Activated T-cell treated with anti-CD3 and anti-CD28 coated beads, Interleukin-2, amount 50 U/mL, for 72 hours (primary cell): ENCODE measurements around the gene KIAA1217. TPM values are rescaled to one million over a fixed set of nuclear protein-coding genes. Genes with fewer than 3 reads are reported as not detected.

Source experiments
- ATAC-seq, 2 donors: fragments of 150-1000 bp; cut with Tn5 transposase; replicated peaks in 1 of 2; 2 replicates each; pipeline ENCODE4 v1.10.0; 2021; ENCODE audit warnings: moderate library complexity in 2 of 2, mild to moderate bottlenecking in 1 of 2
- DNase-seq, 2 donors: peaks; one replicate each; pipeline ENCODE4 v3.0.0; 2021 to 2022; ENCODE audit warnings: mixed read lengths in 1 of 2
- H3K27ac Mint-ChIP-seq: one replicate; pipeline ENCODE4 v1.8.0; 2022; ENCODE audit warnings: mild to moderate bottlenecking, moderate library complexity, mixed read lengths
- H3K27me3 Mint-ChIP-seq: one replicate; pipeline ENCODE4 v1.8.0; 2022; ENCODE audit warnings: low read depth, mixed read lengths
- H3K36me3 Mint-ChIP-seq, 2 donors: one replicate each; pipeline ENCODE4 v1.8.0; 2022; ENCODE audit warnings: mixed read lengths in 2 of 2, mild to moderate bottlenecking in 1 of 2; ENCODE audit not compliant: insufficient read depth in 2 of 2
- H3K4me1 Mint-ChIP-seq: one replicate; pipeline ENCODE4 v1.8.0; 2022; ENCODE audit warnings: low read depth, mixed read lengths
- H3K4me3 Mint-ChIP-seq, 2 donors: one replicate each; pipeline ENCODE4 v1.8.0; 2022; ENCODE audit warnings: mild to moderate bottlenecking in 2 of 2, mixed read lengths in 2 of 2, moderate library complexity in 2 of 2
- H3K9me3 Mint-ChIP-seq, 2 donors: one replicate each; pipeline ENCODE4 v1.8.0; 2022; ENCODE audit warnings: mixed read lengths in 2 of 2
- total RNA-seq, 2 donors: library from RNA; stranded (reverse); gene quantifications; one replicate each; pipeline ENCODE4 v1.2.3, GENCODE V29; 2022

The KIAA1217 gene
- total RNA-seq, 2 donors from 2014 or later = 0.60 to 0.84 TPM

GRCh38 chr10:24257588-24257987, 48.6 kb downstream of the KIAA1217 start:
- no peaks in the 10 kb centered on the region for H3K4me1 Mint-ChIP-seq
- no peak for DNase-seq
- H3K27me3 Mint-ChIP-seq = no peaks in the 10 kb centered on the region
- no peaks in the 10 kb centered on the region for H3K36me3 Mint-ChIP-seq
- no peaks in the 10 kb centered on the region for H3K9me3 Mint-ChIP-seq
- ATAC-seq = no peak
- H3K4me3 Mint-ChIP-seq = no peak overlapping the region
- no peak overlapping the region for H3K27ac Mint-ChIP-seq

GRCh38 chr10:24259365-24260130, 50.6 kb downstream of the KIAA1217 start:
- H3K9me3 Mint-ChIP-seq = no peaks in the 10 kb centered on the region
- no peaks in the 10 kb centered on the region for H3K36me3 Mint-ChIP-seq
- H3K4me3 Mint-ChIP-seq = no peak overlapping the region
- ATAC-seq = no peak
- no peak overlapping the region for H3K27ac Mint-ChIP-seq
- H3K4me1 Mint-ChIP-seq = no peaks in the 10 kb centered on the region
- H3K27me3 Mint-ChIP-seq = no peaks in the 10 kb centered on the region
- DNase-seq = no peak

- H3K27me3 Mint-ChIP-seq = peaks cover 7% of the 10 kb centered on the region
- no peak overlapping the region for H3K27ac Mint-ChIP-seq
- ATAC-seq (no peak), DNase-seq (no peak)
- H3K36me3 Mint-ChIP-seq = no peaks in the 10 kb centered on the region
- no peaks in the 10 kb centered on the region for H3K9me3 Mint-ChIP-seq
- no peak overlapping the region for H3K4me3 Mint-ChIP-seq
- no peaks in the 10 kb centered on the region for H3K4me1 Mint-ChIP-seq
These were observed 52.7 kb downstream of the KIAA1217 start for GRCh38 chr10:24261627-24262026.

- Mint-ChIP-seq H3K27me3 (peaks cover 7% of the 10 kb centered on the region), H3K4me3 (no peak overlapping the region), H3K4me1 (no peaks in the 10 kb centered on the region), H3K27ac (no peak overlapping the region), H3K9me3 (no peaks in the 10 kb centered on the region), H3K36me3 (no peaks in the 10 kb centered on the region)
- DNase-seq (no peak), ATAC-seq (no peak)
These were observed 54.1 kb downstream of the KIAA1217 start for GRCh38 chr10:24262929-24263590.

GRCh38 chr10:24269476-24269875, 60.5 kb downstream of the KIAA1217 start:
- Mint-ChIP-seq H3K4me1 (no peaks in the 10 kb centered on the region), H3K36me3 (no peaks in the 10 kb centered on the region), H3K27me3 (peaks cover 14% of the 10 kb centered on the region), H3K27ac (no peak overlapping the region), H3K4me3 (no peak overlapping the region), H3K9me3 (no peaks in the 10 kb centered on the region)
- DNase-seq (no peak), ATAC-seq (no peak)

- no peaks in the 10 kb centered on the region for H3K4me1 Mint-ChIP-seq
- H3K27ac Mint-ChIP-seq = no peak overlapping the region
- no peaks in the 10 kb centered on the region for H3K36me3 Mint-ChIP-seq
- peaks cover 7% of the 10 kb centered on the region for H3K27me3 Mint-ChIP-seq
- H3K4me3 Mint-ChIP-seq = no peak overlapping the region
- no peak for ATAC-seq
- peaks cover 0 to 2% of the 10 kb centered on the region in 2 donors for H3K9me3 Mint-ChIP-seq
- DNase-seq = no peak
These were observed 63.4 kb downstream of the KIAA1217 start for GRCh38 chr10:24272374-24272773.

- no peak for ATAC-seq
- H3K36me3 Mint-ChIP-seq = peaks cover 0 to 3% of the 10 kb centered on the region in 2 donors
- no peak overlapping the region for H3K4me3 Mint-ChIP-seq
These were observed 68.3 kb downstream of the KIAA1217 start for GRCh38 chr10:24277277-24277676.

GRCh38 chr10:24277771-24278170, 68.8 kb downstream of the KIAA1217 start:
- H3K36me3 Mint-ChIP-seq = peaks cover 0 to 3% of the 10 kb centered on the region in 2 donors
- ATAC-seq = no peak
- no peak overlapping the region for H3K27ac Mint-ChIP-seq

More at GRCh38 chr10:24277277-24277676, 68.3 kb downstream of the KIAA1217 start:
- peaks cover 7% of the 10 kb centered on the region for H3K27me3 Mint-ChIP-seq
- H3K4me1 Mint-ChIP-seq = no peaks in the 10 kb centered on the region
- DNase-seq = no peak
- no peak overlapping the region for H3K27ac Mint-ChIP-seq
- H3K9me3 Mint-ChIP-seq = peaks cover 7 to 9% of the 10 kb centered on the region in 2 donors

GRCh38 chr10:24278176-24278889, 69.4 kb downstream of the KIAA1217 start:
- DNase-seq (no peak), ATAC-seq (no peak)
- H3K27me3 Mint-ChIP-seq = peaks cover 2% of the 10 kb centered on the region
- no peak overlapping the region for H3K27ac Mint-ChIP-seq
- H3K36me3 Mint-ChIP-seq = peaks cover 0 to 3% of the 10 kb centered on the region in 2 donors
- H3K4me3 Mint-ChIP-seq = no peak overlapping the region
- peaks cover 7 to 11% of the 10 kb centered on the region in 2 donors for H3K9me3 Mint-ChIP-seq
- H3K4me1 Mint-ChIP-seq = no peaks in the 10 kb centered on the region

More at GRCh38 chr10:24277771-24278170, 68.8 kb downstream of the KIAA1217 start:
- Mint-ChIP-seq H3K4me1 (no peaks in the 10 kb centered on the region), H3K4me3 (no peak overlapping the region), H3K9me3 (peaks cover 7 to 11% of the 10 kb centered on the region in 2 donors), H3K27me3 (peaks cover 7% of the 10 kb centered on the region)
- DNase-seq = no peak

GRCh38 chr10:24279166-24279565, 70.2 kb downstream of the KIAA1217 start:
- H3K36me3 Mint-ChIP-seq = peaks cover 0 to 3% of the 10 kb centered on the region in 2 donors
- no peaks in the 10 kb centered on the region for H3K4me1 Mint-ChIP-seq
- DNase-seq = no peak
- peaks cover 7 to 11% of the 10 kb centered on the region in 2 donors for H3K9me3 Mint-ChIP-seq
- ATAC-seq = no peak
- H3K27me3 Mint-ChIP-seq = no peaks in the 10 kb centered on the region
- no peak overlapping the region for H3K4me3 Mint-ChIP-seq
- H3K27ac Mint-ChIP-seq = no peak overlapping the region

- Mint-ChIP-seq H3K4me1 (no peaks in the 10 kb centered on the region), H3K4me3 (no peak overlapping the region), H3K36me3 (no peaks in the 10 kb centered on the region), H3K9me3 (no peaks in the 10 kb centered on the region), H3K27me3 (peaks cover 6% of the 10 kb centered on the region), H3K27ac (no peak overlapping the region)
- DNase-seq (no peak), ATAC-seq (no peak)
These were observed 78.7 kb downstream of the KIAA1217 start for GRCh38 chr10:24287559-24288195.

- Mint-ChIP-seq H3K27me3 (peaks cover 6% of the 10 kb centered on the region), H3K4me3 (no peak overlapping the region), H3K36me3 (no peaks in the 10 kb centered on the region), H3K27ac (no peak overlapping the region), H3K4me1 (no peaks in the 10 kb centered on the region), H3K9me3 (no peaks in the 10 kb centered on the region)
- DNase-seq = no peak
- no peak for ATAC-seq
These were observed 79.6 kb downstream of the KIAA1217 start for GRCh38 chr10:24288581-24288980.

GRCh38 chr10:24289235-24289634, 80.3 kb downstream of the KIAA1217 start:
- no peaks in the 10 kb centered on the region for H3K4me1 Mint-ChIP-seq
- DNase-seq (no peak), ATAC-seq (no peak)
- no peak overlapping the region for H3K27ac Mint-ChIP-seq
- no peaks in the 10 kb centered on the region for H3K36me3 Mint-ChIP-seq
- no peak overlapping the region for H3K4me3 Mint-ChIP-seq
- H3K27me3 Mint-ChIP-seq = peaks cover 6% of the 10 kb centered on the region
- H3K9me3 Mint-ChIP-seq = no peaks in the 10 kb centered on the region
